ENCODE measurements around the gene TMPRSS3. TPM values are rescaled to one million over a fixed set of nuclear protein-coding genes. Genes with fewer than 3 reads are reported as not detected.

TMPRSS3 gene
- total RNA-seq, 4 donors from 2014 or later, result not detected

- intact Hi-C loops (cut with DNase I), result no loop called here
- no peak for TF ChIP-seq EP300 (IDR thresholded peaks at IDR 0.05)
- Histone ChIP-seq H3K4me3 (no peak overlapping the region), H3K4me1 (no peaks in the 10 kb centered on the region), H3K27me3 (peaks cover 0 to 59% (median 0%) of the 10 kb centered on the region in 4 donors), H3K9me3 (peaks cover 0 to 28% (median 19%) of the 10 kb centered on the region in 4 donors), H3K27ac (replicated peaks in 1 of 4) (no peak overlapping the region), H3K36me3 (no peaks in the 10 kb centered on the region)
- no peak for DNase-seq (ENCODE audit: extremely low spot score)
- 67% methylated on average over 4 of the region's 4 CpGs for WGBS
These were observed 39.5 kb upstream of the TMPRSS3 start for GRCh38 chr21:42435401-42435800.

- 82% methylated on average over 3 of the region's 3 CpGs for WGBS
- H3K36me3 ChIP-seq, result no peaks in the 10 kb centered on the region
- H3K4me1 ChIP-seq, result no peaks in the 10 kb centered on the region
- H3K9me3 ChIP-seq, result peaks cover 0 to 28% (median 19%) of the 10 kb centered on the region in 4 donors
- intact Hi-C loops (cut with DNase I), result no loop called here
- no peak for DNase-seq (ENCODE audit: extremely low spot score)
- no peak overlapping the region for H3K4me3 ChIP-seq
- H3K27me3 ChIP-seq, result peaks cover 0 to 61% (median 0%) of the 10 kb centered on the region in 4 donors
- TF ChIP-seq POLR2A (IDR thresholded peaks at IDR 0.05; ENCODE audit: low read depth) (no peak), EP300 (IDR thresholded peaks at IDR 0.05) (no peak), POLR2AphosphoS5 (IDR thresholded peaks at IDR 0.05) (no peak)
- TF ChIP-seq, protein P1, sequence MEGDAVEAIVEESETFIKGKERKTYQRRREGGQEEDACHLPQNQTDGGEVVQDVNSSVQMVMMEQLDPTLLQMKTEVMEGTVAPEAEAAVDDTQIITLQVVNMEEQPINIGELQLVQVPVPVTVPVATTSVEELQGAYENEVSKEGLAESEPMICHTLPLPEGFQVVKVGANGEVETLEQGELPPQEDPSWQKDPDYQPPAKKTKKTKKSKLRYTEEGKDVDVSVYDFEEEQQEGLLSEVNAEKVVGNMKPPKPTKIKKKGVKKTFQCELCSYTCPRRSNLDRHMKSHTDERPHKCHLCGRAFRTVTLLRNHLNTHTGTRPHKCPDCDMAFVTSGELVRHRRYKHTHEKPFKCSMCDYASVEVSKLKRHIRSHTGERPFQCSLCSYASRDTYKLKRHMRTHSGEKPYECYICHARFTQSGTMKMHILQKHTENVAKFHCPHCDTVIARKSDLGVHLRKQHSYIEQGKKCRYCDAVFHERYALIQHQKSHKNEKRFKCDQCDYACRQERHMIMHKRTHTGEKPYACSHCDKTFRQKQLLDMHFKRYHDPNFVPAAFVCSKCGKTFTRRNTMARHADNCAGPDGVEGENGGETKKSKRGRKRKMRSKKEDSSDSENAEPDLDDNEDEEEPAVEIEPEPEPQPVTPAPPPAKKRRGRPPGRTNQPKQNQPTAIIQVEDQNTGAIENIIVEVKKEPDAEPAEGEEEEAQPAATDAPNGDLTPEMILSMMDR (IDR thresholded peaks at IDR 0.05), result no peak
- no peak overlapping the region for H3K27ac ChIP-seq (replicated peaks in 1 of 4)
These were observed 39.0 kb upstream of the TMPRSS3 start for GRCh38 chr21:42434884-42435283.

GRCh38 chr21:42433946-42434551 is 38.2 kb upstream of the TMPRSS3 start:
- TF ChIP-seq EP300 (IDR thresholded peaks at IDR 0.05) (no peak), POLR2A (IDR thresholded peaks at IDR 0.05; ENCODE audit: low read depth) (no peak), POLR2AphosphoS5 (IDR thresholded peaks at IDR 0.05) (no peak)
- TF ChIP-seq, protein P1 (IDR thresholded peaks at IDR 0.05), result no peak
- no peak for DNase-seq (ENCODE audit: extremely low spot score)
- 48% methylated on average over 10 of the region's 10 CpGs for WGBS
- H3K27ac ChIP-seq (replicated peaks in 1 of 4), result no peak overlapping the region
- no peak overlapping the region for H3K4me3 ChIP-seq
- H3K27me3 ChIP-seq, result peaks cover 0 to 65% (median 0%) of the 10 kb centered on the region in 4 donors
- no peaks in the 10 kb centered on the region for H3K36me3 ChIP-seq
- no peaks in the 10 kb centered on the region for H3K4me1 ChIP-seq
- H3K9me3 ChIP-seq, result peaks cover 0 to 28% (median 19%) of the 10 kb centered on the region in 4 donors
- intact Hi-C loops (cut with DNase I), result no loop called here

DNA sequence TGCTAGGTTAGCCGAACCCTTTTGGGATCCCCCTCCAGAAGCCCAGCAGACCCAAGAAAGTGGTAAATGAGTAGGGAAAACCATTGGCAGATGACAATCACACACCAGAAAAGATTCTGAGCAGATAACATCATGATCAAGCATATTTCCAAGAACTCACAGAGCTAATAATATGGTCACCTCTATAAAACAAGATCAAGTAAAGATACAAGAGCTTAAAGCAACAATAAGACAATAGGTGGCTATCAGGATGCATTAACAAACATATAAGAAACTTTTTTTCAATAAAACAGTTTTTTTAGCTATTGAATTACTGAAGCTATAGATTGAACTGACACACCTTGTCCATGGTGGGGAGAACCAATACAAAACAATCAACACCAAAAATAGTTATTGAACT is 36.8 kb upstream of the TMPRSS3 start:
- no peak for DNase-seq (ENCODE audit: extremely low spot score)
- TF ChIP-seq, protein P1 (IDR thresholded peaks at IDR 0.05), result no peak
- 88% methylated on average over 1 of the region's 1 CpG for WGBS
- peaks cover 0 to 28% (median 19%) of the 10 kb centered on the region in 4 donors for H3K9me3 ChIP-seq
- no peak overlapping the region for H3K27ac ChIP-seq (replicated peaks in 1 of 4)
- intact Hi-C loops (cut with DNase I), result no loop called here
- peaks cover 0 to 66% (median 0%) of the 10 kb centered on the region in 4 donors for H3K27me3 ChIP-seq
- no peak overlapping the region for H3K4me3 ChIP-seq
- H3K36me3 ChIP-seq, result no peaks in the 10 kb centered on the region
- H3K4me1 ChIP-seq, result no peaks in the 10 kb centered on the region

- Histone ChIP-seq H3K4me1 (no peaks in the 10 kb centered on the region), H3K9me3 (peaks cover 0 to 23% (median 16%) of the 10 kb centered on the region in 4 donors), H3K27me3 (peaks cover 0 to 65% (median 3%) of the 10 kb centered on the region in 4 donors), H3K36me3 (no peaks in the 10 kb centered on the region), H3K4me3 (no peak overlapping the region), H3K27ac (replicated peaks in 1 of 4) (no peak overlapping the region)
- no peak for TF ChIP-seq POLR2AphosphoS5 (IDR thresholded peaks at IDR 0.05)
- TF ChIP-seq EP300 (IDR thresholded peaks at IDR 0.05), result no peak
- TF ChIP-seq, protein P1 (IDR thresholded peaks at IDR 0.05), result no peak
- TF ChIP-seq POLR2A (IDR thresholded peaks at IDR 0.05; ENCODE audit: low read depth), result no peak
- DNase-seq (ENCODE audit: extremely low spot score), result no peak
- intact Hi-C loops (cut with DNase I), result no loop called here
- 43% methylated on average over 3 of the region's 7 CpGs for WGBS
These were observed 35.3 kb upstream of the TMPRSS3 start for GRCh38 chr21:42431196-42431595.
